K562 (cell line): ENCODE measurements around the gene NIPAL4. TPM values are rescaled to one million over a fixed set of nuclear protein-coding genes. Genes with fewer than 3 reads are reported as not detected.

Experiments used
- ATAC-seq: fragments of 200-7000 bp; cut with Tn5 transposase; 3 replicates; pipeline ENCODE4 v1.9.1; 2020; ENCODE audit warnings: moderate library complexity
- BruUV-seq: library from RNA; stranded (reverse); fragments of 400-500 nt; replicated peaks from 2 replicates; lab custom pipeline; 2021; lab: Mats Ljungman, UMichigan
- CTCF ChIA-PET: fragments of 300-600 bp; formaldehyde crosslinking; extraction: SDS; loops from one replicate; lab custom pipeline; 2021; ENCODE audit warnings: low intra/inter-chr PET ratio; lab: Yijun Ruan, JAX
- POLR2A ChIA-PET: fragments of 300-600, 350-650 bp; sonication (Branson Sonifier 250); formaldehyde crosslinking; extraction: SDS; loops from one replicate; lab custom pipeline; 2021; ENCODE audit warnings: antibody characterized with exemption, inconsistent platforms; lab: Yijun Ruan, JAX
- DNase-seq, 4 experiments: peaks; one replicate each; pipeline versions ENCODE4 v3.0.0 to v3.0.0-alpha.2; 2011 to 2018; ENCODE audit warnings: low spot score in 3 of 4, mixed read lengths in 3 of 4; ENCODE audit errors: extremely low read depth in 1 of 4
- FAIRE-seq: peaks from 2 replicates; lab custom pipeline; 2011; peaks lifted over from hg19 to GRCh38; lab: Jason Lieb, UNC
- H2AFZ ChIP-seq: 2 replicates; pipeline ENCODE4 v1.6.0; 2011; ENCODE audit warnings: low read depth, low read length, control low read depth, inconsistent platforms
- H3K27ac ChIP-seq: fragments of 200-600 bp; 3 replicates; pipeline ENCODE4 v1.8.0; 2011; ENCODE audit warnings: low read depth, mild to moderate bottlenecking, control low read depth, inconsistent platforms, low read length, moderate library complexity, mixed read lengths; ENCODE audit errors: extremely low read depth
- H3K27me3 ChIP-seq, 2 experiments: fragments of 300-600 bp in 1 of 2; 2 replicates in 1 of 2; 3 replicates in 1 of 2; pipeline versions ENCODE4 v1.6.0 to v1.8.0; 2011; ENCODE audit warnings: inconsistent platforms in 2 of 2, low read length in 2 of 2, mild to moderate bottlenecking in 1 of 2, mixed read lengths in 1 of 2, moderate library complexity in 1 of 2; ENCODE audit not compliant: control insufficient read depth in 2 of 2, insufficient read depth in 2 of 2
- H3K36me3 ChIP-seq: fragments of 300-600 bp; 3 replicates; pipeline ENCODE4 v1.8.0; 2011; ENCODE audit warnings: mild to moderate bottlenecking, low read length, inconsistent platforms; ENCODE audit not compliant: control insufficient read depth, insufficient read depth
- H3K4me1 ChIP-seq, 2 experiments: fragments of 200-600 bp in 1 of 2; replicated peaks in 1 of 2; 2 replicates in 1 of 2; 3 replicates in 1 of 2; pipeline versions ENCODE4 v1.5.1 to v1.8.0; 2011; ENCODE audit warnings: inconsistent platforms in 2 of 2, low read length in 2 of 2, mild to moderate bottlenecking in 1 of 2, mixed read lengths in 1 of 2, moderate library complexity in 1 of 2; ENCODE audit not compliant: control insufficient read depth in 2 of 2, insufficient read depth in 2 of 2
- H3K4me2 ChIP-seq: 2 replicates; pipeline ENCODE4 v1.6.1; 2011; ENCODE audit warnings: low read length, control low read depth, inconsistent platforms, mixed read lengths; ENCODE audit not compliant: insufficient read depth
- H3K4me3 ChIP-seq: fragments of 200-600 bp; sonication (generic), shearing (Covaris generic); 2 replicates; pipeline ENCODE4 v1.5.1; 2016; ENCODE audit warnings: control low read depth, inconsistent platforms
- H3K79me2 ChIP-seq: fragments of 200-600 bp; 3 replicates; pipeline ENCODE4 v1.8.0; 2011; ENCODE audit warnings: low read length, inconsistent platforms; ENCODE audit not compliant: control insufficient read depth, insufficient read depth
- H3K9ac ChIP-seq, 2 experiments: 2 replicates each; pipeline versions ENCODE4 v1.6.0 to v1.6.1; 2011; ENCODE audit warnings: low read depth in 2 of 2, low read length in 2 of 2, control low read depth in 1 of 2, inconsistent platforms in 1 of 2, mild to moderate bottlenecking in 1 of 2, mixed read lengths in 1 of 2; ENCODE audit not compliant: insufficient read depth in 1 of 2
- H3K9me1 ChIP-seq: one replicate; pipeline ENCODE4 v1.6.0; 2011; ENCODE audit warnings: inconsistent platforms, mild to moderate bottlenecking, low read length, moderate library complexity; ENCODE audit not compliant: control insufficient read depth, insufficient read depth
- H3K9me3 ChIP-seq: replicated peaks from 2 replicates; pipeline ENCODE4 v1.5.1; 2011; ENCODE audit warnings: low read depth, low read length, inconsistent platforms; ENCODE audit not compliant: control insufficient read depth, insufficient read depth
- H4K20me1 ChIP-seq: replicated peaks from 2 replicates; pipeline ENCODE4 v1.6.1; 2011; ENCODE audit warnings: low read length, inconsistent platforms, mixed read lengths; ENCODE audit not compliant: control insufficient read depth, insufficient read depth
- BRF1 ChIP-seq: IDR thresholded peaks from 3 replicates; pipeline ENCODE4 v1.6.1; 2011; ENCODE audit warnings: borderline replicate concordance, mild to moderate bottlenecking; ENCODE audit not compliant: insufficient read length; ENCODE audit errors: extremely low read depth
- HSF4 ChIP-seq: fragments of 250-450 bp; sonication (Bioruptor Pico); IDR thresholded peaks from 2 replicates; pipeline ENCODE4 v2.1.2; 2022; ENCODE audit warnings: mild to moderate bottlenecking, moderate library complexity, borderline replicate concordance
- MEIS2 ChIP-seq: fragments of 450-650 bp; IDR thresholded peaks from 2 replicates; pipeline ENCODE4 v1.6.1; 2014; ENCODE audit warnings: mild to moderate bottlenecking; ENCODE audit not compliant: partially characterized antibody
- POLR2G ChIP-seq: fragments of 200-400 bp; formaldehyde crosslinking; IDR thresholded peaks from 2 replicates; pipeline ENCODE4 v1.6.1; 2017; ENCODE audit warnings: low read depth, mild to moderate bottlenecking, antibody characterized with exemption, low read length, moderate library complexity
- SAP30 ChIP-seq: fragments of 200-600 bp; sonication (generic); IDR thresholded peaks from 2 replicates; pipeline ENCODE4 v1.6.1; 2012; ENCODE audit warnings: borderline replicate concordance, low read depth, mild to moderate bottlenecking, moderate library complexity, low read length, control low read depth, inconsistent platforms; ENCODE audit not compliant: insufficient read depth, poor library complexity, severe bottlenecking
- WGBS: fragments of 100-300 bp; shearing (Covaris generic); methylation state at CpG from one replicate; pipeline ENCODE4 v1.1.6; 2016; ENCODE audit warnings: low coverage, mixed read lengths; ENCODE audit not compliant: insufficient coverage; ENCODE audit errors: missing lambda C conversion rate; 5-methylcytosine and 5-hydroxymethylcytosine counted together
- in situ Hi-C: fragments of 300-500 bp; cut with MboI; formaldehyde crosslinking; loops from 4 replicates; pipeline ENCODE4 v1.15.0; 2018; ENCODE audit warnings: inconsistent platforms, mixed read lengths
- intact Hi-C: fragments of 100-400 bp; cut with micrococcal nuclease; formaldehyde crosslinking; loops from 2 replicates; pipeline ENCODE4 v1.14.2; 2022
- polyA plus RNA-seq, 8 experiments: library from polyadenylated mRNA; depleted of rRNA in 4 of 8; stranded (reverse) in 5 of 8; unstranded in 3 of 8; fragments of >200 nt; fragmentation: Nextera tagmentation in 2 of 8; fragmentation: Illumina TruSeq in 1 of 8; extraction: Ambion mirVana in 2 of 8; extraction: Trizol in 1 of 8; gene quantifications; 2 replicates each; pipeline versions ENCODE4 v1.2.1 to v1.2.3, GENCODE V29; 2011 to 2014; ENCODE audit warnings: inconsistent platforms in 1 of 8, missing spikeins in 1 of 8
- total RNA-seq, 7 experiments: library from RNA; depleted of rRNA in 6 of 7; stranded (reverse); fragments of >200 nt in 6 of 7; fragmentation: Illumina TruSeq in 2 of 7; extraction: Trizol in 2 of 7; gene quantifications; 2 replicates each; pipeline versions ENCODE4 v1.2.1 to v1.2.3, GENCODE V29; 2011 to 2021; ENCODE audit warnings: low replicate concordance in 1 of 7
- TF ChIP-seq, protein P1 (sequence below): sonication (generic); formaldehyde crosslinking; IDR thresholded peaks from 2 replicates; pipeline ENCODE4 v1.8.1; 2023; ENCODE audit warnings: mild to moderate bottlenecking, missing genetic modification reagents

NIPAL4 gene
- total and polyA plus RNA-seq, 9 of the 15 experiments (the other 6 are each of a cell fraction or from before 2014, with no cell fraction given) = not detected

DNA sequence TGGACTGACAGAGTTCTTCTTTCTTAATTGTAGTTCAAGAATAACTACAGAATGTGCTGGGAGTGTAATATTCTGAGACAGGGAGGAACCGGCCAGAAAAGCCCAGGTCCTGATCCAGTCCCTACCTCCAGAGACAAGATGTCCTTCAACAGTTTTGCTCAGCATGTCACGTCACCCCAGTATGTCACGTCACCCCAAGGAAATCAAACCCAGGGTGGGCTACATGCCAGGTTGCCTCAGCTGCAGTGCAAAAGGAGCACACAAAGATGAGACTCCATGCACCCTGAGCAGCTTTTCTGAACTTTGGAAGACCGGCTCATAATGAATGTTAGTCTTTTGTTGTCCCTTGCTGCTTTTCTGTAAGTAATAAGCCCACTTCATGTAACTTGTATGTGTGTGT, 25.9 kb upstream of the NIPAL4 start:
- POLR2A ChIA-PET = no interaction called here
- Histone ChIP-seq H3K4me2 (no peak overlapping the region), H4K20me1 (no peaks in the 10 kb centered on the region), H2AFZ (no peak overlapping the region), H3K9me3 (no peaks in the 10 kb centered on the region), H3K4me3 (no peak overlapping the region), H3K4me1 (no peaks in the 10 kb centered on the region), H3K27ac (no peak overlapping the region), H3K36me3 (no peaks in the 10 kb centered on the region), H3K9me1 (no peaks in the 10 kb centered on the region), H3K27me3 (no peaks in the 10 kb centered on the region), H3K9ac (no peak overlapping the region), H3K79me2 (no peaks in the 10 kb centered on the region)
- CTCF ChIA-PET = interaction anchor here (3.3 kb wide), 1 partner anchor 310 kb away, joined by 23 read pairs; the partner anchor contains the start of gene LSM11
- BruUV-seq = no TSS peak
- in situ Hi-C loops = no loop called here
- intact Hi-C loops = loop anchor here (5.0 kb wide), 1 partner anchor 308 kb away; the partner anchor contains the start of gene LSM11
- no peak for FAIRE-seq
- TF ChIP-seq BRF1 (no peak), MEIS2 (no peak), POLR2G (no peak), HSF4 (no peak), SAP30 (no peak)
- TF ChIP-seq, protein P1, sequence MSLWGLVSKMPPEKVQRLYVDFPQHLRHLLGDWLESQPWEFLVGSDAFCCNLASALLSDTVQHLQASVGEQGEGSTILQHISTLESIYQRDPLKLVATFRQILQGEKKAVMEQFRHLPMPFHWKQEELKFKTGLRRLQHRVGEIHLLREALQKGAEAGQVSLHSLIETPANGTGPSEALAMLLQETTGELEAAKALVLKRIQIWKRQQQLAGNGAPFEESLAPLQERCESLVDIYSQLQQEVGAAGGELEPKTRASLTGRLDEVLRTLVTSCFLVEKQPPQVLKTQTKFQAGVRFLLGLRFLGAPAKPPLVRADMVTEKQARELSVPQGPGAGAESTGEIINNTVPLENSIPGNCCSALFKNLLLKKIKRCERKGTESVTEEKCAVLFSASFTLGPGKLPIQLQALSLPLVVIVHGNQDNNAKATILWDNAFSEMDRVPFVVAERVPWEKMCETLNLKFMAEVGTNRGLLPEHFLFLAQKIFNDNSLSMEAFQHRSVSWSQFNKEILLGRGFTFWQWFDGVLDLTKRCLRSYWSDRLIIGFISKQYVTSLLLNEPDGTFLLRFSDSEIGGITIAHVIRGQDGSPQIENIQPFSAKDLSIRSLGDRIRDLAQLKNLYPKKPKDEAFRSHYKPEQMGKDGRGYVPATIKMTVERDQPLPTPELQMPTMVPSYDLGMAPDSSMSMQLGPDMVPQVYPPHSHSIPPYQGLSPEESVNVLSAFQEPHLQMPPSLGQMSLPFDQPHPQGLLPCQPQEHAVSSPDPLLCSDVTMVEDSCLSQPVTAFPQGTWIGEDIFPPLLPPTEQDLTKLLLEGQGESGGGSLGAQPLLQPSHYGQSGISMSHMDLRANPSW (CRISPR knock-in tag) = no peak
- WGBS = 0% methylated on average over 4 of the region's 4 CpGs
- no peak for ATAC-seq
- DNase-seq = no peak
